ENCODE measurements around the gene TMEM242. TPM values are rescaled to one million over a fixed set of nuclear protein-coding genes. Genes with fewer than 3 reads are reported as not detected.
A peak's percentile ranks its signal among the peaks of the same experiment; 100 is the strongest.

Gene TMEM242
- total and polyA plus RNA-seq, 2 of the 4 experiments (the other 2 are of a cell fraction), result 2.3 to 4.6 TPM

DNA sequence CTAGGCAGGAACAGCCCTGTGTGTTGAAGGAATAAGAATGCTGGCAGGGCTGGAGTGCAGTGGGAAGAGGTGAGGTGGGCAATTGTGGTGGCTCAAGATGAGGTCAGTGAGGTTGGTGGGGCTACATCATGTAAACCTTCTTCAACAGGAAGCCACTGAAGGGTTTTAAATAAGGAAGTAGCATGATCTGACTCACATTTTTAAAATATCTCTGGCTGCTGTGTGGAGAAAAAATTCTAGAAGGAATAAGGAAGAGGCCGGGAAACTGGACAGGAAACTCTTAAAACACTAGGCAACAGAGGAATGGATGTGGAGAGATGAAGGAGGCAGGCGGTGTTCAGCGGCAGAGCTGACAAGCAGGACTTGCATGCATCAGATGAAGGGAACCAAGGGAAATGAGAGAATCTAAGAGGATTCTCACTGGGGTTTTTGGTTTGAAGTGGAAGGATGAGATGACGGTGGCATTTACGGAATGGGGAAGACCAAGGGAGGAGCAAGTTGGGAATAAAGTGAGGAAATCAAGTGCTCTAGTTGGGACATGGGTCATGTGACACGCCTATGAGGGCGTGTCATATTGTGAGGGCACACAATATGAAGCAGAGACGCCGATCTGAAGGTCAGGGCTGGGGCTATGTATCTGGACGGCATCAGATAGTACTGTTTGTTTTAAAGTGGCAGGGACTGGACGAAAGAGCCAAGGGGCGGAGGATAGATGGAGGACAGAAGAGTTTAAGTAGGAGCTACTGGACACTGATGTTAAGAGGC lies 18.2 kb downstream of the TMEM242 start:
- H2BK120ac ChIP-seq (ENCODE audit: low read depth, low read length), result 0 out of 2 replicates have a peak overlapping the region, but pooled peaks have one; percentile 10
- peak; percentile 59 for DNase-seq
- POLR2A ChIA-PET (ENCODE audit: unreplicated experiment), result no interaction called here

More for the DNA sequence above, 18.2 kb downstream of the TMEM242 start:
- Histone ChIP-seq H3K4me1 (ENCODE audit: control insufficient read depth, insufficient read depth, low read length) (peaks cover 12% of the 10 kb centered on the region), H3K9me3 (ENCODE audit: control insufficient read depth, insufficient read depth, low read length) (no peaks in the 10 kb centered on the region), H3K4me3 (ENCODE audit: insufficient read depth, low read depth, low read length) (no peak overlapping the region), H3K4me2 (ENCODE audit: low read depth, low read length) (no peak overlapping the region), H3K4ac (ENCODE audit: low read depth, low read length) (peak overlapping the region; percentile 39), H4K91ac (ENCODE audit: insufficient read depth, low read depth, low read length) (no peak overlapping the region), H2AK5ac (ENCODE audit: low read depth, low read length) (peak overlapping the region; percentile 64; the same call in 1 of the 2 replicates), H2AFZ (replicated peaks; ENCODE audit: low read length, poor library complexity) (peak overlapping the region; percentile 59), H3K9me1 (ENCODE audit: insufficient read depth, low read length) (peaks cover 17% of the 10 kb centered on the region), H3K18ac (ENCODE audit: low read depth, low read length) (no peak overlapping the region), H3K9ac (ENCODE audit: low read depth, low read length) (no peak overlapping the region), H3K27me3 (ENCODE audit: control insufficient read depth, insufficient read depth, low read length) (no peaks in the 10 kb centered on the region), H3K27ac (ENCODE audit: insufficient read depth, low read length) (no peak overlapping the region), H3K36me3 (ENCODE audit: control insufficient read depth, insufficient read depth, low read length) (peaks cover 4% of the 10 kb centered on the region; the same call in 1 of the 2 replicates), H2AK9ac (replicated peaks; ENCODE audit: low read depth, low read length, poor library complexity) (peak overlapping the region; percentile 79), H2BK5ac (ENCODE audit: low read depth, low read length, poor library complexity, severe bottlenecking) (peak overlapping the region; percentile 40), H3K79me1 (ENCODE audit: low read depth in 1 of 2, low read length in 2 of 2) (peaks cover 17 to 31% of the 10 kb centered on the region in 2 experiments), H3K14ac (replicated peaks; ENCODE audit: low read depth, low read length) (peak overlapping the region; percentile 44), H4K20me1 (ENCODE audit: insufficient read depth, low read length) (peaks cover 3% of the 10 kb centered on the region), H2BK15ac (ENCODE audit: low read depth, low read length) (no peak overlapping the region), H2BK20ac (ENCODE audit: low read depth, low read length) (0 out of 2 replicates have a peak overlapping the region, but pooled peaks have one; percentile 7), H3K23ac (ENCODE audit: low read depth, low read length) (no peak overlapping the region; the same call in 1 of the 2 replicates), H3K56ac (ENCODE audit: extremely low read depth, insufficient read depth, low read length) (no peak overlapping the region), H4K8ac (ENCODE audit: low read depth in 2 of 2, low read length in 2 of 2) (peak overlapping the region in 1 of 2 experiments; percentile 55; a peak in 2 of 4 replicates), H4K5ac (ENCODE audit: low read depth, low read length) (no peak overlapping the region)
- intact Hi-C loops (cut with micrococcal nuclease) (no loop called here), dilution Hi-C loops (cut with HindIII; ENCODE audit: low sequenced_read_pairs, unreplicated experiment) (no loop called here), in situ Hi-C loops (cut with MboI; ENCODE audit: low sequenced_read_pairs) (loop anchor here (25.0 kb wide), 1 partner anchor 582 kb away; no protein-coding TSS in a partner anchor)
- CTCF ChIA-PET, result no interaction called here
- TF ChIP-seq, protein P1, sequence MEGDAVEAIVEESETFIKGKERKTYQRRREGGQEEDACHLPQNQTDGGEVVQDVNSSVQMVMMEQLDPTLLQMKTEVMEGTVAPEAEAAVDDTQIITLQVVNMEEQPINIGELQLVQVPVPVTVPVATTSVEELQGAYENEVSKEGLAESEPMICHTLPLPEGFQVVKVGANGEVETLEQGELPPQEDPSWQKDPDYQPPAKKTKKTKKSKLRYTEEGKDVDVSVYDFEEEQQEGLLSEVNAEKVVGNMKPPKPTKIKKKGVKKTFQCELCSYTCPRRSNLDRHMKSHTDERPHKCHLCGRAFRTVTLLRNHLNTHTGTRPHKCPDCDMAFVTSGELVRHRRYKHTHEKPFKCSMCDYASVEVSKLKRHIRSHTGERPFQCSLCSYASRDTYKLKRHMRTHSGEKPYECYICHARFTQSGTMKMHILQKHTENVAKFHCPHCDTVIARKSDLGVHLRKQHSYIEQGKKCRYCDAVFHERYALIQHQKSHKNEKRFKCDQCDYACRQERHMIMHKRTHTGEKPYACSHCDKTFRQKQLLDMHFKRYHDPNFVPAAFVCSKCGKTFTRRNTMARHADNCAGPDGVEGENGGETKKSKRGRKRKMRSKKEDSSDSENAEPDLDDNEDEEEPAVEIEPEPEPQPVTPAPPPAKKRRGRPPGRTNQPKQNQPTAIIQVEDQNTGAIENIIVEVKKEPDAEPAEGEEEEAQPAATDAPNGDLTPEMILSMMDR (conservative IDR thresholded peaks at IDR 0.05; ENCODE audit: low read depth, low read length), result no peak
- TF ChIP-seq MAZ (IDR thresholded peaks at IDR 0.05; ENCODE audit: borderline replicate concordance, low read depth, low read length), result no peak
- TF ChIP-seq, protein P2, sequence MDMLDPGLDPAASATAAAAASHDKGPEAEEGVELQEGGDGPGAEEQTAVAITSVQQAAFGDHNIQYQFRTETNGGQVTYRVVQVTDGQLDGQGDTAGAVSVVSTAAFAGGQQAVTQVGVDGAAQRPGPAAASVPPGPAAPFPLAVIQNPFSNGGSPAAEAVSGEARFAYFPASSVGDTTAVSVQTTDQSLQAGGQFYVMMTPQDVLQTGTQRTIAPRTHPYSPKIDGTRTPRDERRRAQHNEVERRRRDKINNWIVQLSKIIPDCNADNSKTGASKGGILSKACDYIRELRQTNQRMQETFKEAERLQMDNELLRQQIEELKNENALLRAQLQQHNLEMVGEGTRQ (IDR thresholded peaks at IDR 0.05; ENCODE audit: low read depth, low read length), result peak; percentile 45; the same call in 1 of the 2 replicates
- no peak for TF ChIP-seq NFE2L2 (IDR thresholded peaks at IDR 0.05; ENCODE audit: low read depth, low read length)
- TF ChIP-seq MAFK (IDR thresholded peaks at IDR 0.05; ENCODE audit: low read depth, low read length), result no peak
- no peak for TF ChIP-seq BHLHE40 (IDR thresholded peaks at IDR 0.05; ENCODE audit: low read depth, low read length)
- TF ChIP-seq RAD21 (IDR thresholded peaks at IDR 0.05; ENCODE audit: low read length), result no peak
- TF ChIP-seq POLR2A (IDR thresholded peaks at IDR 0.05; ENCODE audit: low read depth, low read length), result no peak
- TF ChIP-seq, protein P3, sequence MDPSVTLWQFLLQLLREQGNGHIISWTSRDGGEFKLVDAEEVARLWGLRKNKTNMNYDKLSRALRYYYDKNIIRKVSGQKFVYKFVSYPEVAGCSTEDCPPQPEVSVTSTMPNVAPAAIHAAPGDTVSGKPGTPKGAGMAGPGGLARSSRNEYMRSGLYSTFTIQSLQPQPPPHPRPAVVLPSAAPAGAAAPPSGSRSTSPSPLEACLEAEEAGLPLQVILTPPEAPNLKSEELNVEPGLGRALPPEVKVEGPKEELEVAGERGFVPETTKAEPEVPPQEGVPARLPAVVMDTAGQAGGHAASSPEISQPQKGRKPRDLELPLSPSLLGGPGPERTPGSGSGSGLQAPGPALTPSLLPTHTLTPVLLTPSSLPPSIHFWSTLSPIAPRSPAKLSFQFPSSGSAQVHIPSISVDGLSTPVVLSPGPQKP (IDR thresholded peaks at IDR 0.05; ENCODE audit: borderline replicate concordance, low read depth, low read length), result no peak
- 0 out of 2 replicates have a peak, but pooled peaks have one; percentile 0 for TF ChIP-seq CEBPB (IDR thresholded peaks at IDR 0.05; ENCODE audit: low read depth, low read length)
- TF ChIP-seq FOS (IDR thresholded peaks at IDR 0.05; ENCODE audit: low read depth, low read length), result no peak
- 88% methylated on average over 11 of the region's 12 CpGs; no CpG with 5 or more reads in 1 of the 2 experiments for WGBS, 2 experiments (ENCODE audit: extremely low coverage in 2 of 2, insufficient read length in 1 of 2)
- ATAC-seq (ENCODE audit: low read depth), result peak; percentile 54
- BruUV-seq (replicated peaks), result no TSS peak
